Kidney glomerular epithelial cell (primary cell): Measurements from ENCODE around the gene TGIF2.
A peak's percentile ranks its signal among the peaks of the same experiment; 100 is the strongest.
"Not testable (repeated sequence)": the region's sequence is repeated elsewhere in the genome, so short reads cannot be mapped to it uniquely, and the experiment has no call there.

ENCODE experiments used
- DNase-seq: peaks from one replicate; lab custom pipeline; 2025; lab: John Stamatoyannopoulos, UW

The TGIF2 gene

DNA sequence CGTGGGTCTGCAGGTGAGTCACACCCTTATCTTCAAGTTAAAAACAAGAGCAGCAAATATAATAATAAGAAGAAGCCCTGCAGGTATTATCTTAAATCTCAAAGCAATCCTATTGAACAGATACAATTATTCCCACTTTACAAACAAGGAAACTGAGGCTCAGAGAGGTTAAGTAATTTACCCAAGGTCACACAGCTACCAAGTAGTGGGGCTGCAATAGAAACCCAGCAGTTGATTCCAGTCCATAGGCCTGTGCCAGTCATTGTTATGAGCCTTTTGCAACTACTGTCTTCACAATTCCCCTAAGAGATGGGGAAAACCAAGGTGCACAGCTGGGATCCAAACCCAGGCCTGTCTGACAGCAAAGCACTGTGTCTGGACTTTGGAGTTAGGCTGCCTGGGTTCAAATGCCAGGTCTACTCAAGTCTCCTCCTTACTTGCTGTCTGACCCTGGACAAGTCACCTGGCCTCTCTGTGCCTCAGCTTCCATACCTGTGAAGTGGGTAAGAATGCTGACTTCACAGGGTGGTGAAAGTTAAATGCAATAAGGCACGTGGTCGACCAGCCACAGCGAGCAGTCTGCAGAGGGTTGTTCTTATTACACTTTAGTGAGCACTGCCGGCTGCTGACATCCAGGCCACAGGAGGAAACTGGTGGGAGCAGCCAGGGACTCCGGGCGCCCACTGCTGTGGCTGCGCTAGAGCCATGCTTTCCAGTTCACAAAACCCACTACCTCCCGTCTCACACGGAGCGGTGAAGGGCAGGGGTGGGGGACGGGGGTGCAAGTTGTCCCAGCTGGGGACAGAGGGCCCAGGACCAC lies 26.0 kb upstream of the TGIF2 start:
- no peak for DNase-seq

DNA sequence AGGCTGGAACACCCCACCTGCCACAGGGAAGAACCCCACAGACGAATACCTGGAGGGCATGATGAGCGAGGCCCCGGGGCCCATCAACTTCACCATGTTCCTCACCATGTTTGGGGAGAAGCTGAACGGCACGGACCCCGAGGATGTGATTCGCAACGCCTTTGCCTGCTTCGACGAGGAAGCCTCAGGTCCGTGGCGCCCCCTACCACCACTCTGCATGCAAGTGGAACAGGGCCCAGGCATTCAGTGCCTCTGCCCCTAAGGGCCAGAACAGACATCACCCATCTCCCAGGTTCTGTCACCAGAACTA lies 25.4 kb upstream of the TGIF2 start:
- no peak for DNase-seq

DNA sequence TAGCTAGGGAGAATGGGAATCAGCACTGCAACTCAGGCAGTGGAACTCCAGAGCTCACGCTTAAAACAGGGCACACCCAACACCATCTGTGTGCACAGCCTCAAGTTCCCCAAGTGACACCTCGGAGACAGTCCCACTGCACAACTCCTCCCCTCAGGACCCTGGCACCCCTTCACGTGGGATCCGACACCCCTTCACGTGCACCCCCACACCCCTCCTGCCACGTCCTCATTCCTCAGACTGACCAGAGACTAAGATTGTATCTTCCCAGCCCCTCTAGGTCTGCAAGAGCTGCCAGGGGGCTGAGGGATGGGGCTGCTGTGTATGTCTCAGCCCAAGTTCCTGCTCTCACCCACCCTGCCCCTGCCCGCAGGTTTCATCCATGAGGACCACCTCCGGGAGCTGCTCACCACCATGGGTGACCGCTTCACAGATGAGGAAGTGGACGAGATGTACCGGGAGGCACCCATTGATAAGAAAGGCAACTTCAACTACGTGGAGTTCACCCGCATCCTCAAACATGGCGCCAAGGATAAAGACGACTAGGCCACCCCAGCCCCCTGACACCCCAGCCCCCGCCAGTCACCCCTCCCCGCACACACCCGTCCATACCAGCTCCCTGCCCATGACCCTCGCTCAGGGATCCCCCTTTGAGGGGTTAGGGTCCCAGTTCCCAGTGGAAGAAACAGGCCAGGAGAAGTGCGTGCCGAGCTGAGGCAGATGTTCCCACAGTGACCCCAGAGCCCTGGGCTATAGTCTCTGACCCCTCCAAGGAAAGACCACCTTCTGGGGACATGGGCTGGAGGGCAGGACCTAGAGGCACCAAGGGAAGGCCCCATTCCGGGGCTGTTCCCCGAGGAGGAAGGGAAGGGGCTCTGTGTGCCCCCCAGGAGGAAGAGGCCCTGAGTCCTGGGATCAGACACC lies 24.4 kb upstream of the TGIF2 start:
- DNase-seq, result no peak

DNA sequence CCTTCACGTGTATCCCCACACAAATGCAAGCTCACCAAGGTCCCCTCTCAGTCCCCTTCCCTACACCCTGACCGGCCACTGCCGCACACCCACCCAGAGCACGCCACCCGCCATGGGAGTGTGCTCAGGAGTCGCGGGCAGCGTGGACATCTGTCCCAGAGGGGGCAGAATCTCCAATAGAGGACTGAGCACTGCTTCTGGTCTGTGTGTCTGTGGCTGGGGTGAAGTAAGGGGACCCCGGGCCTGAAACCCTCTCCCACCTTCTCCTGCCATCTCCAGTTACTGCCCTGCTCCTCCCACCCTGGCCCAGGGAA lies 23.8 kb upstream of the TGIF2 start:
- no peak for DNase-seq

DNA sequence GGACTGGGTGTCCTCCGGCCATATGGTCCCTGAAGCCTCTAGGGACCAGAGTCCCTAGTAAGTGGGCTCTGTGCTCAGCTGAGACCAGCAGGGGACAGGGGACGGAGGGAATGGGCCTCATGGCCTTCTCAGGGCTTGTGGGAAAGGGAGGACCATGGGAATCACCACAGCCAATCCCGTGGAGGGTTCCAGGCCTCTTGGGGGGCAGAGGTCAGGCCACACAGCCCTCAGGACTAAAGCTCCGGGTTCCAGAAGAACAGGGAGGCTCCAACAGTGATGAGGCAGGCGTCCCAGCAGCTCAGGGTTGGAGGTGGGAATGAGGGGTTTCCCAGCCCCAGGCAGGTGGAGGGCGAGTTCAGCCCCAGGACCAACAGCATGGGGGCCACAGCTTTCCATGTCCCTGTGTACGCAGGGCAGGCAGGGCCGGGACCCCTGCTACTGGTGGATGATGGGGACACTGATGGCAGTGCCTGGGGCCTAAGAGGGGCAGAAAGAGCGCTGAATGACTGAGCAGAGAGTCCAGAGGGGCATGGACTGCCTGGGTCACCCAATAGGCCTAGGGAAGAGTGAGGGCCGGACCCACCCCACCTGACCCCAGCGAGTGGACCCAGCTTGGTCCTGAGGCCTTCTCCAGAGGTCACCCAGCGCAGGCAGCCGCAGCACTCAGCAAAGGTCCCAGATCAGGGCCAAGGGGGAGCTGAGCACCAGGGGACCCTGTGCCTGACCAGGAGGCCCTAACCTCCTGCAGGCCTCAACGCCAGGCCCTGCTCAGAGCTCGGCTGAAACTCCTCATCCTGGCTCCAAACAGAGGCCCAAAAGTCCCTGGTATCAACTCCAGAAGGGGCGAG lies 23.2 kb upstream of the TGIF2 start:
- DNase-seq, result no peak

DNA sequence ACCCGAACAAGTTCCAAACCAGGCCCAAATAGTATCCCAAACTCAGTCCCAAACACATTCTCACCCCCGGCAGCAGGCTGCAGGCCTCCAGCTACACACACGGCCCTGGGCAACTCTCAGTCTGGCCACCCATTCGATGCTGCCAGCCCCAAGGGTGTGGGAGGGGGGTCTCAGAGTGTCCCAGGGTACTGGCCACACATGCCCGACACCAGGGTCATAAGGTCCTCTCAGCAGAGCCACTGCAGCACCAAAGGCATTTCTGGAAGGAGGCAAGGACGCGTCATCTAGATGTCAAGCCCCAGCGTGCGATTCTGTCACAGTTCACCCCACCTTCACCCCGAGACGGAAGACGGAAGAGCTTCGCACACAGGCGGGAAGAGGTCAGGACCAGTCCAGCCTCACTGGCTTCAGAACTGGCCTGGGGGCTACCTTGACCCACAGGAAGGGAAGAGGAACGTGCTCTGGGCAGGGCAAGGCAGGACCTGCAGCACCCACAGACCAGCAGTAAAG lies 22.6 kb upstream of the TGIF2 start:
- DNase-seq, result peak; percentile 50

DNA sequence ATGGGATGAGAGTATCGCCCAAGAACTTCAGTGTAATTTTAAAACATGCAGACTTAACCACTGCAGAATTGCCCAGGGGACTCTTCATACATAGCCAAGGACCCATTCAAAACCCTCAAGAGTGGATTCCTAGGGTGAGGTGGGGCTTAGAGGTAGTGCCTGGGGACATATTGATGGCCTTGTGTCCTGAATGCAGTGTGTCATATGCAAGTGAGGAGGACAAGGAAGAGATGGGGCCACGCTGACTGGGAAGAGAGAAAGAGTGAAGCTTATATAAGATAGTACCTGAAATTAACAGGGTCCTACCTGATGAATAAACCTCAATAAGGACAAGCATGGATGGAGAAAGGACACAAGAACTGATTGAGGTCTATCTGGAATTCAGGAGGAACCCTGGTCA lies 18.1 kb upstream of the TGIF2 start:
- no peak for DNase-seq

DNA sequence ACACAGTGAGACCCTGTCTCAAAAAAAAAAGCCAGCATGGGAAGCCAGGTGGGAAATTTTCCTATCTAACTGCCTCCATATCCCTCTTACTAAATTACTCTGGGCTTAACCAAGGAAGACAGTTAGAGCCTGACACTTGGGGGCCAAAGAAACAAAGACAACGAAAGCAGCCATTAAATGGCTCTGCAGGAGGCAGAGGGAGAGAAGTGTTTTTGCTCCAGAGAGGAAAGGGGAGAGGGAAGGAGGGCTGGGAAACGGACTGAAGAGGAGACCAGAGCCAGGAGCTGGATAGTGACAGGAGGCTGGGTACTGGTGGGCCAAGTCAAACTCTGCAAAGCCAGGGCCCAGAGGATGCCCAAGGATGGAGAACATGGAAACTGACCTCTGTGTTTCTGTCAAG lies 10.7 kb upstream of the TGIF2 start:
- DNase-seq, result no peak

DNA sequence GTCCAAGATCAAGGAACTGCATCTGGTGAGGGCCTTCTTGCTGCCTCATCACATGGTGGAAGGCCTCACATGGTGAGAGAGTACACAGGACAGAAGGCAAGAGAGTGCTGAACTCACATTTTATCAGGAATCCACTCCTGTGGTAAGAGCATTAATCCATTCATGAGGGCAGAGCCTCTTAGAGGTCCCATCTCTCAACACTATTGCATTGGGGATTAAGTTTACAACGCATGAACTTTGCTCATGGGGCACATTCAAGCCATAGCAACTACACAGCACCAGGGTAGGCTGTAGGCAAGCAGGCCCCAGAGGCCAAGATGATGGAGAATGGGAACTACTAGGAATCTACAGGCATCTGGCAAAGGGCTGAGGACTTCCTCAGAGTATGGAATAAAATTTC lies 10.0 kb upstream of the TGIF2 start:
- DNase-seq, result no peak

DNA sequence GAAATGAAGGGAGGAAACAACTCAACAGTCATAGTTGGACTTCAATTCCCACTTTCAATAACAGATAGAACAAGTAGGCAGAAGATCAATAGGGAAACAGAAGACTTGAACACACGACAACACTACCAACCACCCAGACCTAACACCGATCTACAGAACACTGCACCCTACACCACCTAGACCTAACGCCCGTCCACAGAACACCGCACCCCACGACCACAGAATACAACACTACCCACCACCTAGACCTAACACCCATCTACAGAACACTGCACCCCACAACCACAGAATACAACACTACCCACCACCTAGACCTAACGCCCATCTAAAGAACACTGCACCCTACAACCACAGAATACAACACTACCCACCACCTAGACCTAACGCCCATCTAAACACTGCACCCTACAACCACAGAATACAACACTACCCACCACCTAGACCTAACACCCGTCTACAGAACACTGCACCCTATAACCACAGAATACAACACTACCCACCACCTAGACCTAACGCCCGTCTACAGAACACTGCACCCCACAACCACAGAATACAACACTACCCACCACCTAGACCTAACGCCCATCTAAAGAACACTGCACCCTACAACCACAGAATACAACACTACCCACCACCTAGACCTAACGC lies 9.2 kb upstream of the TGIF2 start:
- not testable (repeated sequence) for DNase-seq

DNA sequence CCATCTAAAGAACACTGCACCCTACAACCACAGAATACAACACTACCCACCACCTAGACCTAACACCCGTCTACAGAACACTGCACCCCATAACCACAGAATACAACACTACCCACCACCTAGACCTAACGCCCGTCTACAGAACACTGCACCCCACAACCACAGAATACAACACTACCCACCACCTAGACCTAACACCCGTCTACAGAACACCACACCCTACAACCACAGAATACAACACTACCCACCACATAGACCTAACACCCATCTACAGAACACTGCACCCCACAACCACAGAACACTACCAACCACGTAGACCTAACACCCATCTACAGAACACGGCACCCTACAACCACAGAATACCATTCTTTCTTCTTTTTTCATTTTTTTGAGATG lies 8.7 kb upstream of the TGIF2 start:
- DNase-seq, result not testable (repeated sequence)

DNA sequence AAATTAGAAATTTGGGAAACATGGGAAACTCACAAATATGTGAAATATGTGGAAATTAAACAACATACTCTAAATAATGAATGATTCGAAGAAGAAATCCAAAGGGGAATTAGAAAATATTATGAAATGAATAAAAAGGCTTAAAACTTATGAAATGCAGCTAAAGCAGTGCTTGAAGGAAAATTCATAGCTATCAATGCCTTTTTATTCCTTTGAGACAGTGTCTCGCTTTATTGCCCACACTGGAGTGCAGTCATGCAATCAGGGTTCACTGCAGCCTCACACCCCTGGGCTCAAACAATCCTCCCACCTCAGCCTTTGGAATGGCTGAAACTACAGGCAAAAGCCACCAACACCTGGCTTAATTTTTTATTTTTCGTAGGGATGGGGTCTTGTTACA lies 7.9 kb upstream of the TGIF2 start:
- DNase-seq, result no peak

DNA sequence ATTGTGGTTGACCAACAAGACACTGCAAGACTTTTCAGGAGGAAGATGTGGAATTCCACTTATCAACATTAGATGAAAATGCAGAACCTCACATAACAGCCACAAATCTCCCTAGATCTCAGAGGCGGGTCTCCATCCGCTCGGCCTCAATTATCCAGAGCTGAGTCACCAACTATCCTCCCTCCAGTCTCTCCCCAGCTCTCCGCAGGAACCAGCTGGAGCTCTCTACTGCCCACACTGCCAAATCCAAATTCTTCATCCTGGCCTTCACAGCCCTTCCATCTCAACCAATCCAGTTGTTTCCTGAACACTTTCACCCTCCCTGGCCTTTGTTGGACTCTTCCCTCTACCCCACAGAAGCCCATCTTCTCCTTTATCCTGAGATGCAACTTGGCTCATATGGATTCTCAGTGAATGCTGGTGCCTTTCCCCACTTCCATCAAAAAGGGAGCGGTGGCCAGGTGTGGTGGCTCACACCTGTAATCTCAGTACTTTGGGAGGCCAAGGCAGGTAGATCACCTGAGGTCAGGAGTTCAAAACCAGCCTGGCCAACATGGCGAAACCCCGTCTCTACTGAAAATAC lies 3.5 kb upstream of the TGIF2 start:
- no peak for DNase-seq

DNA sequence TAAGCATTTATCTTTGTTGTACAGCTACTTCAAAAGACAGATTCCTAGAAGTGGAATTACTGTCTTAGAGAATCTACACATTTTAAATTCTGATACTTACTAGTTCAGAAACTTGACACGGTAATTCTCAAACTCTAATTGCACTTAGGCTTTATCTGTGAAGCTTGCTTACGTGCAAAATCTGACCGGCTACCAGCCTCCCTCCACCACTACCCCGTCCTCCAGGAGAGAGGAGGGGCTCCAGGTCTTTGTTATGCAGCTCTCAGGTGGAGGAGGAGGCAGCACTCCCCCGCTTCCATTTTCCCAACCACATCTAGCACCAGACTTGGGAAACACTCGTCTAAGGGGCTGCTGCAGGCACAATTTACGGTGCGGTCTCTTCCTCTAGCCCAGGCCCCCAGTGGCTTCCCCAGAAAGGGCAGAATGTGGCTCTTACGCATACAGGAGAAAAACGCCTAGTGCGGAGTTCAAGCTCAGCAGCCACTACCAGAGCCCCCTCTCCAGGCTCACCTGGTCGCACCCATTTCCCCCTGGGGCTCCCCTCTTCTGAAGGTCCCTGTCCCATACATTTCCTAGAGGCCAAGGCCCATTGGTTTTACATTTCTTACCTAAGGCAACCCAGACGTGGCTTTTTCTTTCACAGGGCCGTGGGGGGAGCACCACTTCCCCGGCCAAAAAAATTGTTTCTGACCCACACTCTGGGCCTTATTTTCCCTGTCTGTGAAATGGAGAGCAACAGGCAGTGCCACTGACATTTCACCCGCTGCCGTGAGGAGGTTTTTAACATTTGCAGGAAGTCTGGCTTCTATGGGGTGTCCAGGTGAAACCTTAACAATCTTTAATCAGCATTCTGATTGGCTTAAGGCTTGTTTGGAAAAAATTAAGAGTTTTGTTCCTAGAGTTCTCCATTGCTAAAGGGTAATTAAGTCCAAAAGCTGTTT lies 1.6 kb upstream of the TGIF2 start:
- DNase-seq, result peak; percentile 7

DNA sequence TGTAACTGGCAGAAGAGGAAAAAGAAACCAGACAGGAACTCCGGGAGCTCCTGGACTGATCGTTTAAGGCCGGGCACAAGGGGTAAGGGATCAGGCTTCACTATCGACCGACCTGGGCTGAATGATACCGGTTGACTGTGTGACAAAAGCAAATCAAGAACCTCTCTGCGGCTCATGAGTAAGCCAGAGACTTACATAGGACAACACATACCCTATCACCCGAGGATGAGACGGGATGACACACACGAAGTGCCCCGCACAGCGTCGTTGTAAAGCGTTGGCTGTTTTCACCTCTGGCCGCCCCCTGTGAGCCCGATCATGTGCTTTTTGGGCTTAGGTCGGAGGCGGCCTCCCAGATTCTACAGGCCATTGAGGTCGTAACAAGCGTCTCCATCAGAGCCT lies 695 bp upstream of the TGIF2 start:
- DNase-seq, result no peak

DNA sequence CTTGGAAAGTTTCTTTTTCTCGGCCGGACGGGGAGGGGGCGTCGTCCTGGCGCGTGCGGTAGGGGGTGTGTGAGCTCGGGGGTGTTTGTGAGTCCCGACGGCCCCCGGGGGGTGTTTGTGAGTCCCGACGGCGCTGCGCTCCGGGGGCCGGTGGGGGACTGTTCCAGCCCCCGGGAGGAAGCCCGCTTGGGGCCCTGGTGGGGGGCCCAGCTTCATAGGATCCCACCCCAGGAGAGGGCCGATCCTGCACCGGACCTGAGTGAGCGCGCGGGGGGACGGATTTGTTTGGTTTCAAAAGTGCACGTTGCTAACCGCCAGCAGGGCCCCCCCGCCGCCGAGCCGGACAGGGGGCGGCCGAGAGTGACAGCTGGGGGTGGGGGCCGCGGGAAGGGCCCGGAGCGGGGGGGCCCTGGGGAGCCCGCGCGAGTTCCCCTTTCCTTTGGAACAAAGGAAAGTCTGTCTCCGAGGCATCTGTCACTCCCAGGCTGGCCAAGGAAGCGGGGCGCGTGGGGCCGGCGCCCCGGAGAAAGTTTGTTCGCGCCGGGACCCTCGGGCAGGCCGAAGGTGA lies 485 bp downstream of the TGIF2 start:
- no peak for DNase-seq

DNA sequence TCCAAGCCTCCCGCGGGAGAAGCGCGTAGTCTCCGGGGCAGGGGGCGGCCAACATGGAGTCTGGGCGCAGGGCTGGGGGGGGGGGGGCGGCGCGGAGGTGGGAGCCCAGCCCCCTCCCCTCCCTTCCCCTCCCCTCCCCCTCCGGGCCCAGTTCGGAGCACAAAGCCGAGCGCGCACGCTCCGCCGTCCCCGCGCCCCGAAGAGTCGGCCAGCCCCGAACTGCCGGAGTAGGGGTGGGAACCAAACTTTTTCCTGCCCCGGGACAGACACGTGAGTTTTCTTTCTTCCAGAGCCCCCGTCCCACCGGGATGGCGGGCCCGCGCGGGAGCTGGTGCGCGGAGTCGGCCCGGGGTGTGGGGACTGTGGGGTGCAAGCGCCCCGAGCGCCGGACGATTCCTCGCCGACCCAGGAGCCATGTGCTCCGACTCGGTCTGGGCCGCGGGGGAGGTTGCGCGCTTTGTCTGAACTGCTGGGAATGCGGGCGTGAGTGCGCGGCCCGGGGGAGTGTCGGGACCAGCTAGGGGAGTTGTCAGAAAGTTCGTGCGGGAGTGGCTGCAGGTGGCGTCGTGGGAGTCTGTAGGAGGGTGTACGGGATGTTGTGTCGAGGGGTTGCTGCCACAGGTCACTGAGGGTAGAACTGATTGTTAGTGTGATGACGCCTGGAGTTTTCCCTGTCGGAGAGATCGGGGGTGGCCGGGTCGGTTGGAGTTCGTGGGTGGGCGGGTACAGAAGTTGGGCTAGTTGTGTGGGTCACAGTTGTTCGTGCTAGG lies 1.2 kb downstream of the TGIF2 start:
- DNase-seq, result peak; percentile 41

DNA sequence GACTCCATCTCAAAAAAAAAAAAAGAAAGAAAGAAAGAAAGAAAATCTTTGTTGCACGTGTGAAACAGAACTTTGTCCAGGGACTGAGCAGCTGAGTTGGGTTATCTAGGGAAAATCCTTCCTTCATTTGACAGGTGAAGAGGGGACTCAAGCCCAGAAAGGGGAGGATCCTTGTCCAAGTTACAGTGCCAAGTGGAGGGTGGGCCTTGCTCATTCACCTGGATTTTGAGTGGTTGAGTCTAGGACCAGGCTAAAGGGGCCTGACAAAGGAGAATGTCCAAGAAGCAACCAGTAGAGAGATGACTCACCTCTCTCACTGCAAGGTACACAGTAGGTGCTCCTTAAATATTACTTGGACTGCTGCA lies 2.7 kb downstream of the TGIF2 start:
- DNase-seq, result no peak

DNA sequence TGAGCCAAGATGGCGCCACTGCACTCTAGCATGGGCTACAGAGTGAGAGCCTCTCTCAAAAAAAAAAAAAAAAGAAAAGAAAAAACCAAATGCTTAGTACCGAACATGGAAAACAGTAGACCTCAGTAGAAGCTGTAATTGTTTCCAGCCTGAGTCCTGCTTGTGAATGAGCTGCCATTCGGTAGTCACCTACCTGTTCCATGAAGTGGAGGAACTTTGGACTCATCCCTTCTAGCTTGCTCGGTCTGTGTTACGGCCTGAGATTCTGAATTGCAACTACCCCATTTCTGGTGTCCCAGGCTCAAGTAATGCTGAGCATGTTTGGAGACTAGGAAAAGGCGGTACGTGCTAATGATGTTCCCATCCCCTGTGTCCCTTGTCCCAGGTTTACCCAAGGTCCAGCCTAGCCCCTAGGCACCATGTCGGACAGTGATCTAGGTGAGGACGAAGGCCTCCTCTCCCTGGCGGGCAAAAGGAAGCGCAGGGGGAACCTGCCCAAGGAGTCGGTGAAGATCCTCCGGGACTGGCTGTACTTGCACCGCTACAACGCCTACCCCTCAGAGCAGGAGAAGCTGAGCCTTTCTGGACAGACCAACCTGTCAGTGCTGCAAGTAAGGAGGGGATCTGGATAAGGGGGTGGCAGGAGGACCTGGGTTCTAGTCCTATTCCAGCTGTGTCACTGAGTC lies 5.1 kb downstream of the TGIF2 start:
- no peak for DNase-seq
